MCF 10A (cell line): ENCODE data around the gene HMGB1. TPM values are rescaled to one million over a fixed set of nuclear protein-coding genes. Genes with fewer than 3 reads are reported as not detected.

Source experiments
- BruUV-seq: library from RNA; stranded (reverse); fragments of 400-500 nt; replicated peaks from 2 replicates; lab custom pipeline; 2021; lab: Mats Ljungman, UMichigan
- CTCF ChIA-PET: fragments of 300-600 bp; sonication (Branson Sonifier 250); formaldehyde crosslinking; extraction: SDS; loops from one replicate; lab custom pipeline; 2021; ENCODE audit warnings: antibody characterized with exemption, inconsistent platforms; lab: Yijun Ruan, JAX
- POLR2A ChIA-PET: fragments of 300-600, 350-650 bp; sonication (Branson Sonifier 250); formaldehyde crosslinking; extraction: SDS; loops from one replicate; lab custom pipeline; 2020; ENCODE audit warnings: antibody characterized with exemption, inconsistent platforms; lab: Yijun Ruan, JAX
- DNase-seq: peaks from one replicate; pipeline ENCODE4 v3.0.0-alpha.2; 2018; ENCODE audit not compliant: unreplicated experiment
- H3K27ac Mint-ChIP-seq: one replicate; pipeline ENCODE4 v1.8.0; 2022; ENCODE audit warnings: mild to moderate bottlenecking, low read depth, mixed read lengths; ENCODE audit not compliant: unreplicated experiment
- H3K27me3 Mint-ChIP-seq: one replicate; pipeline ENCODE4 v1.8.0; 2022; ENCODE audit warnings: mixed read lengths; ENCODE audit not compliant: insufficient read depth, unreplicated experiment
- H3K36me3 Mint-ChIP-seq: one replicate; pipeline ENCODE4 v1.8.0; 2022; ENCODE audit warnings: mild to moderate bottlenecking, moderate library complexity, mixed read lengths; ENCODE audit not compliant: insufficient read depth, unreplicated experiment
- H3K4me1 Mint-ChIP-seq: one replicate; pipeline ENCODE4 v1.8.0; 2022; ENCODE audit warnings: mixed read lengths; ENCODE audit not compliant: insufficient read depth, unreplicated experiment
- H3K4me3 Mint-ChIP-seq: one replicate; pipeline ENCODE4 v1.8.0; 2022; ENCODE audit warnings: mild to moderate bottlenecking, moderate library complexity, mixed read lengths; ENCODE audit not compliant: unreplicated experiment
- H3K9me3 Mint-ChIP-seq: one replicate; pipeline ENCODE4 v1.8.0; 2022; ENCODE audit warnings: mixed read lengths; ENCODE audit not compliant: unreplicated experiment
- CTCF ChIP-seq: fragments of 200-600 bp; IDR thresholded peaks from one replicate; pipeline ENCODE4 v1.8.0; 2022; ENCODE audit warnings: antibody characterized with exemption, mild to moderate bottlenecking; ENCODE audit not compliant: unreplicated experiment
- intact Hi-C: fragments of 100-400 bp; cut with micrococcal nuclease; formaldehyde crosslinking; loops from 2 replicates; pipeline ENCODE4 v1.14.1; 2022
- total RNA-seq: library from RNA; stranded (reverse); gene quantifications from 2 replicates; pipeline ENCODE4 v1.2.3, GENCODE V29; 2022

The HMGB1 gene
- total RNA-seq, 1 experiment from 2014 or later = 302 TPM

GRCh38 chr13:30421093-30422053 lies 44.4 kb downstream of the HMGB1 start:
- H3K4me3 Mint-ChIP-seq = peak overlapping the region; percentile 73
- ChIA-PET POLR2A (interaction anchor here (0.6 to 5.1 kb wide), 18 partner anchors 8 to 295 kb away, joined by 3 to 53 read pairs (median 6); partner anchors contain the start of genes HMGB1, KATNAL1 and USPL1), CTCF (interaction anchor here (0.5 to 1.1 kb wide), 7 partner anchors 10 to 295 kb away, joined by 3 to 5 read pairs (median 3); partner anchors contain the start of gene KATNAL1)
- no peaks in the 10 kb centered on the region for H3K27me3 Mint-ChIP-seq
- BruUV-seq = TSS peak; percentile 37
- no peak for TF ChIP-seq CTCF
- DNase-seq = peak; percentile 81
- intact Hi-C loops = loop anchor here (10.0 kb wide), 1 partner anchor 117 kb away; the partner anchor contains the start of gene KATNAL1
- H3K36me3 Mint-ChIP-seq = no peaks in the 10 kb centered on the region
- no peaks in the 10 kb centered on the region for H3K9me3 Mint-ChIP-seq
- H3K4me1 Mint-ChIP-seq = peaks cover 7% of the 10 kb centered on the region
- H3K27ac Mint-ChIP-seq = peak overlapping the region; percentile 47

GRCh38 chr13:30418717-30419459 lies 46.8 kb downstream of the HMGB1 start:
- ChIA-PET POLR2A (interaction anchor here (0.5 to 5.1 kb wide), 4 partner anchors 11 to 129 kb away, joined by 3 to 53 read pairs (median 26); no protein-coding TSS in a partner anchor), CTCF (interaction anchor here (0.6 to 2.4 kb wide), 4 partner anchors 9 to 199 kb away, joined by 3 to 9 read pairs (median 4); partner anchors contain the start of gene USPL1)
- H3K27me3 Mint-ChIP-seq = no peaks in the 10 kb centered on the region
- intact Hi-C loops = no loop called here
- peaks cover 7% of the 10 kb centered on the region for H3K4me1 Mint-ChIP-seq
- no TSS peak for BruUV-seq
- no peak overlapping the region for H3K27ac Mint-ChIP-seq
- no peaks in the 10 kb centered on the region for H3K36me3 Mint-ChIP-seq
- H3K9me3 Mint-ChIP-seq = no peaks in the 10 kb centered on the region
- no peak for DNase-seq
- H3K4me3 Mint-ChIP-seq = no peak overlapping the region
- no peak for TF ChIP-seq CTCF

GRCh38 chr13:30418075-30418716 lies 47.5 kb downstream of the HMGB1 start:
- H3K4me1 Mint-ChIP-seq = peaks cover 7% of the 10 kb centered on the region
- H3K9me3 Mint-ChIP-seq = no peaks in the 10 kb centered on the region
- H3K36me3 Mint-ChIP-seq = no peaks in the 10 kb centered on the region
- no peak for DNase-seq
- intact Hi-C loops = no loop called here
- no peaks in the 10 kb centered on the region for H3K27me3 Mint-ChIP-seq
- H3K4me3 Mint-ChIP-seq = no peak overlapping the region
- no peak overlapping the region for H3K27ac Mint-ChIP-seq
- CTCF ChIA-PET = interaction anchor here (0.7 to 2.4 kb wide), 2 partner anchors 10 to 24 kb away, joined by 3 to 9 read pairs; no protein-coding TSS in a partner anchor
- POLR2A ChIA-PET = interaction anchor here (1.1 to 5.1 kb wide), 2 partner anchors 10 to 11 kb away, joined by 3 to 53 read pairs; no protein-coding TSS in a partner anchor
- no TSS peak for BruUV-seq
- TF ChIP-seq CTCF = no peak
